ENCODE data around the gene GPR3.
A peak's percentile ranks its signal among the peaks of the same experiment; 100 is the strongest.

GPR3 gene

GRCh38 chr1:27355683-27356082 lies 36.7 kb upstream of the GPR3 start:
- Histone ChIP-seq H3K27me3 (ENCODE audit: control insufficient read depth, insufficient read depth, low read length) (no peaks in the 10 kb centered on the region), H3K9me3 (ENCODE audit: control insufficient read depth, low read length) (no peaks in the 10 kb centered on the region), H3K4me1 (no peaks in the 10 kb centered on the region), H3K36me3 (ENCODE audit: control insufficient read depth, insufficient read depth, low read length) (no peaks in the 10 kb centered on the region), H3K27ac (no peak overlapping the region), H3K4me3 (ENCODE audit: low read depth, low read length) (no peak overlapping the region), H3K4me2 (ENCODE audit: low read length) (no peak overlapping the region), H3K79me2 (no peaks in the 10 kb centered on the region), H2AFZ (no peak overlapping the region), H3K9ac (no peak overlapping the region)
- no peak for TF ChIP-seq CTCF (IDR thresholded peaks at IDR 0.05)

GRCh38 chr1:27356277-27356618 lies 36.2 kb upstream of the GPR3 start:
- H3K4me2 ChIP-seq (ENCODE audit: low read length): no peak overlapping the region

GRCh38 chr1:27356619-27357280 lies 35.7 kb upstream of the GPR3 start:
- Histone ChIP-seq H3K9ac (no peak overlapping the region), H3K79me2 (no peaks in the 10 kb centered on the region), H3K9me3 (ENCODE audit: control insufficient read depth, low read length) (no peaks in the 10 kb centered on the region), H3K27me3 (ENCODE audit: control insufficient read depth, insufficient read depth, low read length) (no peaks in the 10 kb centered on the region), H3K27ac (no peak overlapping the region), H3K4me3 (ENCODE audit: low read depth, low read length) (peak overlapping the region; percentile 34), H2AFZ (no peak overlapping the region), H3K4me1 (no peaks in the 10 kb centered on the region), H3K36me3 (ENCODE audit: control insufficient read depth, insufficient read depth, low read length) (no peaks in the 10 kb centered on the region), H3K4me2 (ENCODE audit: low read length) (peak overlapping the region; percentile 56)
- TF ChIP-seq CTCF (IDR thresholded peaks at IDR 0.05): no peak

More at GRCh38 chr1:27356277-27356618, 36.2 kb upstream of the GPR3 start:
- no peaks in the 10 kb centered on the region for H3K4me1 ChIP-seq
- no peak for TF ChIP-seq CTCF (IDR thresholded peaks at IDR 0.05)
- no peaks in the 10 kb centered on the region for H3K36me3 ChIP-seq (ENCODE audit: control insufficient read depth, insufficient read depth, low read length)
- H2AFZ ChIP-seq: no peak overlapping the region
- H3K9me3 ChIP-seq (ENCODE audit: control insufficient read depth, low read length): no peaks in the 10 kb centered on the region
- H3K4me3 ChIP-seq (ENCODE audit: low read depth, low read length): no peak overlapping the region
- H3K27ac ChIP-seq: no peak overlapping the region
- no peaks in the 10 kb centered on the region for H3K27me3 ChIP-seq (ENCODE audit: control insufficient read depth, insufficient read depth, low read length)
- H3K79me2 ChIP-seq: no peaks in the 10 kb centered on the region
- H3K9ac ChIP-seq: no peak overlapping the region

- no peaks in the 10 kb centered on the region for H3K4me1 ChIP-seq
- H3K4me3 ChIP-seq (ENCODE audit: low read depth, low read length): peak overlapping the region; percentile 34
- no peaks in the 10 kb centered on the region for H3K27me3 ChIP-seq (ENCODE audit: control insufficient read depth, insufficient read depth, low read length)
- no peak overlapping the region for H3K9ac ChIP-seq
- no peak overlapping the region for H2AFZ ChIP-seq
- no peaks in the 10 kb centered on the region for H3K9me3 ChIP-seq (ENCODE audit: control insufficient read depth, low read length)
- no peaks in the 10 kb centered on the region for H3K36me3 ChIP-seq (ENCODE audit: control insufficient read depth, insufficient read depth, low read length)
- no peak overlapping the region for H3K27ac ChIP-seq
- peak overlapping the region; percentile 56 for H3K4me2 ChIP-seq (ENCODE audit: low read length)
- no peaks in the 10 kb centered on the region for H3K79me2 ChIP-seq
- peak; percentile 58 for TF ChIP-seq CTCF (IDR thresholded peaks at IDR 0.05)
Measured at GRCh38 chr1:27357281-27358037, 35.0 kb upstream of the GPR3 start.
